Measurements from ENCODE around the gene PTTG1. TPM values are rescaled to one million over a fixed set of nuclear protein-coding genes. Genes with fewer than 3 reads are reported as not detected.

The PTTG1 gene
- total and polyA plus RNA-seq, 2 of the 8 experiments (the other 6 are each of a cell fraction or from before 2014, with no cell fraction given), result 240 to 478 TPM

- Histone ChIP-seq H3K9me3 (ENCODE audit: insufficient read depth in 2 of 2, low read depth in 1 of 2, low read length in 1 of 2) (0 out of 4 replicates have a peak, but pooled peaks cover 0 to 3% of the 10 kb centered on the region in 2 experiments), H3K14ac (ENCODE audit: insufficient read length) (no peak overlapping the region), H2BK120ac (replicated peaks; ENCODE audit: low read depth, low read length) (no peak overlapping the region), H2BK12ac (ENCODE audit: low read depth, low read length) (no peak overlapping the region), H4K5ac (ENCODE audit: insufficient read length, low read depth, low read length) (no peak overlapping the region), H2BK15ac (ENCODE audit: low read length) (no peak overlapping the region), H3K56ac (replicated peaks; ENCODE audit: insufficient read length, low read depth, low read length) (no peak overlapping the region), H3K4me1 (replicated peaks in 1 of 4; ENCODE audit: control insufficient read depth in 3 of 4, insufficient read depth in 4 of 4, low read length in 3 of 4) (no peaks in the 10 kb centered on the region), H2BK5ac (ENCODE audit: low read depth, low read length) (no peak overlapping the region), H2AK5ac (ENCODE audit: low read depth, low read length) (no peak overlapping the region), H3K4ac (replicated peaks; ENCODE audit: insufficient read length, low read depth, low read length) (no peak overlapping the region), H3K9ac (replicated peaks in 1 of 4; ENCODE audit: extremely low read depth in 1 of 4, low read depth in 3 of 4, low read length in 3 of 4) (no peak overlapping the region), H3K4me2 (ENCODE audit: insufficient read depth in 1 of 2, low read depth in 2 of 2, low read length in 2 of 2) (no peak overlapping the region), H3K79me2 (ENCODE audit: control insufficient read depth in 1 of 2, insufficient read depth in 2 of 2, low read length in 2 of 2) (no peaks in the 10 kb centered on the region), H2AFZ (ENCODE audit: low read length) (no peak overlapping the region), H3K18ac (ENCODE audit: extremely low read depth, low read length) (no peak overlapping the region), H4K20me1 (replicated peaks in 1 of 2; ENCODE audit: control insufficient read depth in 1 of 2, insufficient read depth in 2 of 2, low read length in 2 of 2) (no peaks in the 10 kb centered on the region), H3K27ac (ENCODE audit: low read depth, low read length) (no peak overlapping the region), H3K27me3 (replicated peaks in 1 of 4; ENCODE audit: control insufficient read depth in 3 of 4, extremely low read depth in 1 of 4, insufficient read depth in 3 of 4, low read length in 3 of 4) (no peaks in the 10 kb centered on the region), H3K23ac (ENCODE audit: insufficient read length) (no peak overlapping the region), H2BK20ac (ENCODE audit: low read length) (no peak overlapping the region), H4K91ac (replicated peaks; ENCODE audit: insufficient read length, low read length) (no peak overlapping the region), H3K4me3 (ENCODE audit: extremely low read depth in 1 of 4, insufficient read depth in 2 of 4, low read depth in 3 of 4, low read length in 4 of 4) (no peak overlapping the region), H4K8ac (ENCODE audit: extremely low read depth, insufficient read depth, low read length) (no peak overlapping the region), H3K23me2 (ENCODE audit: low read depth, low read length) (no peaks in the 10 kb centered on the region), H3K79me1 (ENCODE audit: low read depth, low read length) (no peaks in the 10 kb centered on the region), H3K36me3 (ENCODE audit: control insufficient read depth in 2 of 4, insufficient read depth in 4 of 4, low read length in 3 of 4) (no peaks in the 10 kb centered on the region)
- POLR2A ChIA-PET (ENCODE audit: partially characterized antibody), result no interaction called here
- FAIRE-seq (no peak), DNase-seq (ENCODE audit: low read depth in 1 of 2, low spot score in 2 of 2) (no peak)
- CTCF ChIA-PET (ENCODE audit: partially characterized antibody), result no interaction called here
- WGBS, 2 experiments (ENCODE audit: extremely low coverage in 1 of 2, insufficient coverage in 1 of 2, insufficient read length in 1 of 2, insufficient replicate concordance in 2 of 2, low coverage in 1 of 2, low lambda C conversion rate in 2 of 2, missing lambda C conversion rate in 1 of 2), result 83% methylated on average over 1 of the region's 1 CpG; no CpG with 5 or more reads in 1 of the 2 experiments
- TF ChIP-seq TAF7 (optimal IDR thresholded peaks at IDR 0.05; ENCODE audit: borderline replicate concordance, low read depth, low read length), result no peak
- TF ChIP-seq SP1 (IDR thresholded peaks at IDR 0.05; ENCODE audit: low read depth, low read length), result no peak
- no peak for TF ChIP-seq USF2 (IDR thresholded peaks at IDR 0.05; ENCODE audit: low read length)
- TF ChIP-seq SIN3A (conservative IDR thresholded peaks at IDR 0.05 in 1 of 2, IDR thresholded peaks at IDR 0.05 in 1 of 2; ENCODE audit: low read depth in 1 of 2, low read length in 2 of 2), result no peak
- TF ChIP-seq GABPA (IDR thresholded peaks at IDR 0.05; ENCODE audit: borderline replicate concordance, insufficient read depth, low read length), result no peak
- no peak for TF ChIP-seq CREB1 (IDR thresholded peaks at IDR 0.05)
- no peak for TF ChIP-seq ATF2 (IDR thresholded peaks at IDR 0.05; ENCODE audit: low read length)
- TF ChIP-seq RAD21 (IDR thresholded peaks at IDR 0.05 in 1 of 2, conservative IDR thresholded peaks at IDR 0.05 in 1 of 2; ENCODE audit: low read depth in 2 of 2, low read length in 2 of 2), result no peak
- no peak for TF ChIP-seq TBP (IDR thresholded peaks at IDR 0.05; ENCODE audit: low read depth, low read length)
- no peak for TF ChIP-seq JUN (IDR thresholded peaks at IDR 0.05; ENCODE audit: low read depth, low read length)
- TF ChIP-seq RXRA (IDR thresholded peaks at IDR 0.05; ENCODE audit: insufficient read depth, low read depth, low read length), result no peak
These were observed 23.5 kb downstream of the PTTG1 start for GRCh38 chr5:160445132-160445531.
